GM19238 (cell line): ENCODE results near the gene POLDIP2.

Experiments
- DNase-seq: peaks from one replicate; pipeline ENCODE4 v3.0.0; 2011; ENCODE audit warnings: low spot score; ENCODE audit not compliant: insufficient read length

POLDIP2 gene

GRCh38 chr17:28338056-28338768, 19.1 kb downstream of the POLDIP2 start:
- DNase-seq: no peak

GRCh38 chr17:28335959-28336871, 21.1 kb downstream of the POLDIP2 start:
- DNase-seq: no peak

DNA sequence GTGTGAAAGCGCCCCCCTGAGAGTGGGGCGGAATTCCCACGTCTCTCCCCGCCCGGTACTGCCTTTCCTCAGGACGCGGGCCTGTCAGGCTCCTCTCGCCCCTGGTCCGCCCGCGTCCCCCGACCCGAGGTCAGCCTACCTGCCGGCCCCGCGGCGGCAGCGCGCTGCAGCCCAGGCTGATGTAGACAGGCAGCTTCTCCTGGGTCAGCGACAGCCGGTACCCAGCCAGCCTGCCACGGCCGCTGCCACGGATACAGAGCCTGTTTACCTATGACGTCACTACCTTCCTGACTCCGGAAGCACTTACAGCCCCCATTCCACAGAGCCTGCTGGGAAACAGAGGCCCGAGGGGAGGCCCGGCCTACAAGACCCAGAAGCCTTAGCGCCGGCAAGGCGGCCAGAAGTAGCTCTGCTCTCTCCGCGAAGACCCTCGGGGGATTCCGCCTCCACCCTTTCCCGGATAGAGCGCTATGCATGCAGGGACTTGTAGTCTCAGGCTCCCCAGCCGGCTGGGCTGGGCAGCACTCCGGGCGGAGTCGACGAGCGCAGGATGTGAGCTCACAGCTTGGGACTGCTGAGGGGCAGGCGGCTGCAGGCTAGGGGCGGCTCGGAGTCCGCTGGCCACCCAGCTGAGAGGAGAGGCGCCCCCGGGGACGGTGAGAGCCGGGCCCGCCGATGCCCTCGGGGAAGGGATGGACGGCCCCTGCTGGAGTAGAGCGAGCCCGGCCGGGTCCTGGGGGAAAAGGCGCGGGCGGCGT, 21.9 kb downstream of the POLDIP2 start, which contains the start of the genes IFT20 and TNFAIP1:
Gene IFT20, minus strand, starts transcription at position 272 of the 758 bp plus-strand sequence. CDS start 3,487 bp downstream, outside the sequence.
Gene TNFAIP1, plus strand, starts transcription at position 561 of the 758 bp plus-strand sequence. CDS start 3,761 bp downstream, outside the sequence.
- DNase-seq: peak; percentile 97

DNA sequence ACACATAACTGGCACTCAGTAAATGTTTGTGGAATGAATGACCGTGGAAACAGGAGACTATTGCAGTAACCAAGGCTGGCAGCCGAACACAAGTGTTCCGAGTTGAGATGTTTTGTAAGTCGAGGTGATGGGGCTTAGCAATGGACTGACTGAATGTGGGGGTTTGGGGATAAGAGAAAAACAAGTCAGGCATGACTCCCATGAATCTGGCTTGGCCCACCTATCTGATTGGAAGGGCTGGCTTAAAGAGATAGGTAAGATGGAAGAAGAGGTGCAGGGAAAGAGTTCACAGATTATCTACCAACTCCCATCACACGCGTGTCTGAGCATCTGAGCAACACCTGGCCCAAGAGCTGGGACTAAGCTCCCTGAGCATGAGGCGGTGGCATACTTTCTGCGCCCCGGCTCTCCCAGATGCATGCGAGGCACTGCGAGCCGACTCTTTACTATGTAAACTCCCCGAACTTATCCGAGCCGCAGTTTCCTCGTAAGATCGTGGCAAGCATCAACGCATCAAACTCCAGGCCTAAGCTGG, 22.6 kb downstream of the POLDIP2 start:
- no peak for DNase-seq

- DNase-seq: no peak
Measured at GRCh38 chr17:28334171-28334570, 23.2 kb downstream of the POLDIP2 start.

DNA sequence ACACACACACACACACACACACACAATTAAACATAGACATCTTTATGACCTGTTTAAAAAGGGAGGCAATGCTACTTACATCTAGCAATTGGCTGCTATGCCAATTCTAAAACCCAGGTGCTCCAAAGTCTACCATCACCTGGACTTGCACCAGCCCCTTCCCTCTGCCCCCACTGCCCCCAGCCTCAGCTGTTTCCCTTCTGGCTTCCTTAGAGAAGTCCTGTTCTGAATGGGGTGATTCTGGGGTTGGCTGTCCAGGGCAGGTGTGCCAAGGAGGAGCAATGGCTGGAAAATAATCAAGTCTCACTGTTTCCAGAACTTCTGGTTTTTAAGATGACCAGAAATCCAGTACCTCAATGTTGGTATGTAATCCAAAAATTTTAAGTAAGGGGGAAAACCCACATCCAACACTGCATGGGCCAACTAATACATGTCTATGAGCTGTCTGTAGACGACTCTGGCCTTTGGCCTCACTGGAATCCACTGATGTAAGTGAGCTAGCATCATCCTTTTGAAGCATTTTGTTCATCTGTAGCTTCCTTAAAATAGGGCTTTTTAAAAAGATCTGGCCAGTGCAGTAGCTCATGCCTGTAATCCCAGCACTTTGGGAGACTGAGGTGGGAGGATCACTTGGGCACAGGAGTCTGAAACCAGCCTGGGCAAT, 24.1 kb downstream of the POLDIP2 start:
- DNase-seq: no peak

DNA sequence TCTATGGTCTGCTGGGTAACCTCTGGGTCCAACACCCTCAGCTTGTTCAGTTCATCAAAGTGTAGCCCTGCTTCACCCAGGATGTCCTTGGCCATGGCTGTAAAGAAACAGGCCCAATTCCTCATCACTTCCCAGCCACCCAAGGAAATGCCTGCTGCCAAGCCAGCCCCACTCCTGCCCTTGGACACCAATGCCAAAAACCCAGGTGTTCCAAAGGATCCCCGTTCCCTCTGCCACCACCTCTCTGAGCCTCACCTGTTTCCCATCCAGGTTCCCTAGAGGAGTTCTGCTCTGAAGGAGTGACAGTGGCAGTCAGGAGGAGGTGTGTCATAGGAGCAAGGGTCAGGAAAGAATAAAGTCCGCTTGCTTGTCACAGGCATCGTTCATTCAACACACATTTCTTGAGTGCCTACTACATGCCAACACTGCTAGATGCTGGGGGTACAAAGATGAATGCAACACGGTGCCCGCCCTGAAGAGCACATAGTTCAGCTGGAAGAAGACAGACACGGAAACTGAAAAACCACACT, 25.4 kb downstream of the POLDIP2 start:
- DNase-seq: no peak

DNA sequence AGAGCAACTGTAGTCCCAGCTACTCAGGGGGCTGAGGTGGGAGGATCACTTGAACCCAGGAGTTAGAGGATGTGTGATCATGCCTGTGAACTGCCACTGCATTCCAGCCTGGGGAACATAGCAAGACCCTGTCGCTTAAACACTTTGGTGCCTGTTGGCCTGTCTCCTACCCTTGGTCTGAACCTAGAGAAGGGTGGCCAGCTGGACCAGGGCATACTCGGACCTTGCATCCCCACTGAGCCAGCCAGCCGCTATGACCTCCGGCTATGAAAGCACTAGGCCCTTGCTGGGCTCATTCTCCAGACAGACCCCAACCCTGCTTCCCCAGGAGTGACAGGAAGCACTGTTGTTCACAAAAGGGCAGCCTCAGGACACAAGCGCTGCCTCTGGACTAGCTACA, 26.7 kb downstream of the POLDIP2 start:
- no peak for DNase-seq

DNA sequence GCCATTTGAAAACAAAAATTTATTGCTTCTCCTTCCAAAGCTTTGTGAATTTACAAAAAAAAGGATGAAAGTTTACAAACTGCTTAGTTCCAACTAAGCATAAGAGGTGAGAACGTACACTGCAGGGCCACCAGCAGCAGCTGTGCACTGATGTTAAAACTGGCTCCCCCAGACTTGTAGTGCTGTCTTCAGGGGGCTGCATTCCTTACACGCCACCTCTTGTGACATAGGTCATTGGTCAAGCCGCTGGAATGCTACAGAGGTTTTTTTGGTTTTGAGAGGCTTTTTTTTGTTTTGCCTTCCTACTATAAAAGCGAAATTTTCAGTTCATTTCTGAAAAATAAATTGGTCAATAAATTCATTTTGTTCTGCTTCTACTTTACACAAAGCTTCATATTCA, 29.0 kb downstream of the POLDIP2 start:
- DNase-seq: no peak

DNA sequence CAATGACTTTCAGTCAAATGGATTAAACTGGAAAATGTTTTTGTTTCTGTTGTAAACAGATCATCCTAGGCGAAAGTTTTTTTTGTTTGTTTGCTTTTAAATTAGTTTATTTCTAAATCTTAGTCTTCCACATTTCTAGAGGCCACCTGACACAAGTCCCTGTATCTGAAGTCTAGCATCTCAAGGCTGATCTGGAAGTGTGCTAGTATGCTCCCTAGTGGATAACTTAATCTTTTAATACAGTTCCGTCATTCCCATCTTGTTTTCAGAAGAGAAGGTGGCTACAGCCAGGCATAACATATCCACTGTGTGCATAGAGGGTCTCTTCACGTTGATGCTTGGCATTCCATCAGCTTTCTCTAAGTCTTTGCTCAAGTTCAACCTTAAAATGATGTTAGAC, 29.6 kb downstream of the POLDIP2 start:
- no peak for DNase-seq

- no peak for DNase-seq
Measured at GRCh38 chr17:28327031-28327607, 30.2 kb downstream of the POLDIP2 start.

DNA sequence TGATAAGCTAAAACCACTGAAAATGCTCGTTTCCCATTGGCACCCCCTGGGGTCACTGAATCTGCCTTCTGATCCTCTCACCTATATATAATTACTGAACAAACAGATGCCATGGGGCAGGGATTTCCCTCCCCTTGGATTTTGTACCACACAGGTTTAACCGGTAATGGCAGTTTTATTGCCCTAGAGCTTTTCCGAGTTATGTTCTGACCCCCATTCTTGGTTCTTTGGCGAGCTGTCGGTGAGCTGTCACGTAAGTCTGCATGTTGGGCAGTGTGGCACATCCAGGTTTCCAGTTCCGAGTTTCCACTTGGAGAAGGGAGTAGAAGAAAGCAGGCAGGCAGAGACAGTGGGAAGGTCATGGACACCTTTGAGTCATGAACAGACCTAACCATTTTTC, 31.2 kb downstream of the POLDIP2 start:
- DNase-seq: no peak

GRCh38 chr17:28325211-28325610, 32.1 kb downstream of the POLDIP2 start:
- no peak for DNase-seq

DNA sequence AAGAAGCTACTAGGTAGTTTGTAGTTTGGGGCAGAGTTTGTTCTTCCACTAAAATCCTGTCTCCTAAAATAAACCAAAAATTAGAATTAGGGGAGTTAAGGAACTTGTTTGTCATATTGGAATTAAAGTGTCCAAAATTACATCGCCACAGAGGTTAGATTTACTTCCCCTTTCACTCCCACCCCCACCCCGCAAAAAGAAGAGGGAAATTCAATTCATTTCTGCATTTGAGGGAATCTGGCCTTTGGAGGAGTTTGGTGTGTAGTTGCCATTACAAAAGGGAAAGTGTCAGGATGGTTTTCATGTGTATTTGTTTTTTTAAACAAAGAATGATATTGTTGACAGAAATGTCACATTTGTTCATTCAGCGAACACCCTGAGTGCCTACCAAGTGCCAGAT, 32.5 kb downstream of the POLDIP2 start:
- no peak for DNase-seq

DNA sequence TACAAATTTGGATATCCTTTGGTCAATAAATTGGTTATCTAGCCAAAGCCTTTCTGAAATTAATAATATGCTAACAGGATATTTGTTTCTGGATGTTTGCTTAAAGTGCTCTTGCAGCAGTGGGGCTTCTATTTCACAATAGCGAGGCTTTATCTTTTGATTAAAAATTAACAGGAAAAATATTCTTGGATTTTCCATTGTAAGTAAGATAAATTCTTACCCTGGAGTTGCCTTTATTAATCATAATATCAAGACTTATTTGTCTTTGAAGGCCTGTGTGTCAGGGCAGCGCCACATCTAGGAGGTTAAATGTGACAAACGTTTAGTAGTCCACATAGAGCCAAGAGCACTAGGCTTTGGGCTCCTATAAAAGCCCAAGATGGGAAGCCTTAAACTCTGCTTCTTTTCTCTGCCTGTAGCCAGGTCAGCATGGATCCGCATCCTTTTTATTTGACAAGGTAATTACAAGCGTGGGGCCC, 33.0 kb downstream of the POLDIP2 start:
- no peak for DNase-seq

DNA sequence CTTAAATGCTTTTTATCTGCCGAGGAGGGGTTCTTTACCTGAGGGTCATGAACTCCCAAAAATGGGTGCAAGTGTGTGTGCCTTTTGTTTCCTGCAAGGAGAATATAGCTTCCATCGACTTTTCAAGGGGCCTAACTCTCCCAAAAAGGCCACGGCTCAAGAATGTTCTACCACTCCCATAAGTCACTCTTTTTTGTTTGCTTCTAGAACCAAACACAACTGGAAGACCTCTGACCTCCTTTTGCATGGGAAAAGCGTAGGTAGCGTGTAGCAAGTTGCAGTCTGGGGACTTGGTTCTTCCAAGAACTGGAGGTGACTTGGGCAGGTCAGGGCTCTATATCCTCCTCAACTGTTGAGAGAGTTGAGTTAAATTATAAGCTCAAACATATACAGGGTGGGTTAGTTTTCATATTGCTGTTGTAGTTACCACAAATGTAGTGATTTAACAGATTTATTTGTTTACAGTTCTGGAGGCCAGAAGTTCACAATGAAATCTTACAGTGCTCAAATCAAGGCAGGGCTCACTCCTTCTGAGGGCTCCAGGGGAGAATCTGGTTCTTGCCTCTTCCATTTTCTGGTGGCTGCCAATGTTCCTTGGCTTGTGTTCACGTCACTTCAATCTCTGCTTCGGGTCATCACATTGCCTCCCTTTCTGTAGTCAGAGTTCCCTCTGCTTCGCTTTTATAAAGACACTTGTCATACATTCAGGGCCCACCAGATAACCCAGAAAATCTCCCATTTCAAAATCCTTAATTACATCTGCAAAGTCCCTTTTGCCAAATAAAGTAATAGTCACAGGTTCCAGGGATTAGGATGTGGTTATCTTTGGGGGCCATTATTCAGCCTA, 36.9 kb downstream of the POLDIP2 start:
- no peak for DNase-seq

DNA sequence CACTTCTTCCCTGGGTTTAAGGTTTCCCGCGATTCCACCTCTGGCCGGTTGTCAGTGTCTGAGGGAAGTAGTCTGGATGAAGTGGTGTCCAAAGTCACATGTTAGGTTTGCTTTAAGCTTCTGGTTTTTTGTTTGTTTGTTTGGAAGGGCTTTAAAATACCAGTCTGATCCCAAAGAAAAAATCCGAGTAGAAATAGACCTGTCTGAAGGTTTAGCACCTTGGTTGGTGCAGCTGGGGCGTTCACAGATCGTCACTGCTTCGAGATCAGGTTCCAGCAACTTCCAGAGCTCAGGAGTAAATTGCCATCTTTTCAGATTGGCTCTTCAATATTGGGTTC, 37.8 kb downstream of the POLDIP2 start:
- no peak for DNase-seq

DNA sequence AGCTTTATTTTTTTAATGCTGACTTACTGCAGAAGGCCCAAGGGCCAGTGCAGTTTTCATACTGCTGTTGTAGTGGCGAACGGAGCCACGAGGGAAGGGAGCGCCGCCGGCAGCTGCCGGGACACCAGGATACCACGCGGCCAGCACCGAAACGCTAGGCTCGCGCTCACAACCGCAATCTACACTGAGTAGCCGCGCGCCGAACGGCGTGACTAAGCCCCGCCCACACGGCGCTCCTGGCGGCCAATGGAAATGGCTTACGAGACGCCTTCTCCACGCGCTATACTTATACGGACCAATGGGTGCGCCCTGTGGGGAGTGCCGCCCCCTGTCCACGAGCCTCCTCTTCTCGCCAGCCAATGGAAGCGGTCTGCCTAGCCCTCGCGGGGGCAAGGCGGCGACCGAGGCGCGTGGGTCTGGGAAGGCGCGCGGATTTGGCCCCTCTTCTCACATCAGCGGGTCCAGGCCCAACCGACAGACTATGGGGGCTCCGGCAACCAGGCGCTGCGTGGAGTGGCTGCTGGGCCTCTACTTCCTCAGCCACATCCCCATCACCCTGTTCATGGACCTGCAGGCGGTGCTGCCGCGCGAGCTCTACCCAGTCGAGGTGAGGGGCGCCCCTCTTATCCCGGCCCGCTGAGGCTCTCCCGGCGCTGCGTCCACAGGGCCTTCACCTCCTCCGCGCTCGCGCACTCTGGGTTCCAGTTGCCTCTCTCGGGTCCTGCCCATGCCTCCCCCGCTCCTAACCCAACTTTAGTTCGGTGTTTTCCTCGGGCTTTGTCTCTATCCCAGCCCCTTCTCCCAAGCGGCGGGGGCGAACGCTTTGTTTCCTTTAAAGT, 38.3 kb downstream of the POLDIP2 start, which contains the start of gene TMEM97:
Gene TMEM97, plus strand, starts transcription at position 442 of the 839 bp plus-strand sequence. Its CDS starts 40 bp downstream, at position 482.
- DNase-seq: peak; percentile 91
